ENCODE results near the gene ATG9B.

DNA sequence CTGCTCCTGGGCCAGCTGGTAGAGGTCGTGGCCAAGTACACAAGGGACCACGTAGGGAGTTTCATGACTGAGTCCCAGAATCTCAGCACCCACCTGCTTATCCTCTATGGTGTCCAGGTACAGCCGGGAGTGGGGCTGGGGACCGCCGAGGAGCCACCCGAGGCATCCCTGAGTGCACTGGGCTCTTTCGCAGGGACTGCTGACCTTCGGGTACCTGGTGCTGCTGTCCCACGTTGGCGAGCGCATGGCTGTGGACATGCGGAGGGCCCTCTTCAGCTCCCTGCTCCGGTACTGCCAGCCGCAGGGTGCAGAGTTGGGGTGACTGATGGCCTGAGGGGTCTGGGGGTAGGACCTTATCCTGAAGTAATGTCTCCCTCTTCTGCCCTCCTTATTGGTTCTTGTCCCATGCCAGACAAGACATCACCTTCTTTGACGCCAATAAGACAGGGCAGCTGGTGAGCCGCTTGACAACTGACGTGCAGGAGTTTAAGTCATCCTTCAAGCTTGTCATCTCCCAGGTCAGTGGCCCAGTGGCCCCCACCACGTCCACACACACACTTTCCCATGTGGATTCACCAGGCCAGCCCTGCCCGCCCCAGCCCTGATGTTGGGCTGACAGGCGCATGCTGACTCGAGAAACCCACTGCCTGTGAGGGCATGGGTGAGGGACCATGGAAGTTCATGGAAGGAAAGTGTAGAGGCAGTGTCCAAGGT, 10.2 kb upstream of the ATG9B start:
- TF ChIP-seq POLR2A (IDR thresholded peaks at IDR 0.05; ENCODE audit: low read depth, low read length) = no peak
- no peak for TF ChIP-seq TAF1 (IDR thresholded peaks at IDR 0.05; ENCODE audit: borderline replicate concordance, low read depth, low read length)
